Measurements from ENCODE around the gene CEP164. TPM values are rescaled to one million over a fixed set of nuclear protein-coding genes. Genes with fewer than 3 reads are reported as not detected.
A peak's percentile ranks its signal among the peaks of the same experiment; 100 is the strongest.
"Not testable (repeated sequence)": the region's sequence is repeated elsewhere in the genome, so short reads cannot be mapped to it uniquely, and the experiment has no call there.

CEP164 gene
- total and polyA plus RNA-seq, 8 donors, result 27.4 to 43.6 (median 33.5) TPM

DNA sequence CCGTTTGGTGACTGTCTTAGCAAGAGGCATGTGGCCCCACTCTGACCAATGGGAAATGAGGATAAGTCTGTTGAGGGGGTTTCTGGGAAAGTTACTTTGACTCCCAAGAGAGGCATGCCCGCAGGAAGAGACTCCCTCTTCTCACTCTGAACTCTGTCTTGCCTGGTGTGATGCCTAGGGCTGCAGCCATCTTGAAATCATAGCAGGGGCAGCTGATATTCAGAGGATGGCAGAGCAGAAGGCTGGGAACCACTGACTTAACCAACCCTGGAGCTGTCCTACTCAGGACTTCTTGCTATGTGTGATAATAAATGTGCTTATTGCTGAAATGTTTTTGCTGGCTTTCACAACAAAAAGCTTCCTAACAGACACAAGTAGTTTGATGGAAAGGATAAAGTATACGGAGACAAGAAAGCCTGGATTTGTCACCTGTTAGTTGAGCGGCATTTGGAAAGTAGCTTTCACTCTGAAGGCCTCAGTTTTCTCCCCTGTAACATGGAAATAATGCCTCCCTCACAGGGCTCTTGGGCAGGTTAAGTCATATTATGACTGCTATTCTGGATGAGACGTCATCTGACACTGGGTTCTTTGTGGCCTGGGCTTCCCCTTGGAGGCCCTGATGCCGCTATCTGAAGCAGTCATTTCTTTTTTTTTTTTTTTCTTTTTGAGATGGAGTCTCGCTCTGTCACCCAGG is 128.5 kb downstream of the CEP164 start:
- H3K9me3 ChIP-seq, result peaks cover 0 to 6% of the 10 kb centered on the region in 2 donors
- TF ChIP-seq, protein P1, sequence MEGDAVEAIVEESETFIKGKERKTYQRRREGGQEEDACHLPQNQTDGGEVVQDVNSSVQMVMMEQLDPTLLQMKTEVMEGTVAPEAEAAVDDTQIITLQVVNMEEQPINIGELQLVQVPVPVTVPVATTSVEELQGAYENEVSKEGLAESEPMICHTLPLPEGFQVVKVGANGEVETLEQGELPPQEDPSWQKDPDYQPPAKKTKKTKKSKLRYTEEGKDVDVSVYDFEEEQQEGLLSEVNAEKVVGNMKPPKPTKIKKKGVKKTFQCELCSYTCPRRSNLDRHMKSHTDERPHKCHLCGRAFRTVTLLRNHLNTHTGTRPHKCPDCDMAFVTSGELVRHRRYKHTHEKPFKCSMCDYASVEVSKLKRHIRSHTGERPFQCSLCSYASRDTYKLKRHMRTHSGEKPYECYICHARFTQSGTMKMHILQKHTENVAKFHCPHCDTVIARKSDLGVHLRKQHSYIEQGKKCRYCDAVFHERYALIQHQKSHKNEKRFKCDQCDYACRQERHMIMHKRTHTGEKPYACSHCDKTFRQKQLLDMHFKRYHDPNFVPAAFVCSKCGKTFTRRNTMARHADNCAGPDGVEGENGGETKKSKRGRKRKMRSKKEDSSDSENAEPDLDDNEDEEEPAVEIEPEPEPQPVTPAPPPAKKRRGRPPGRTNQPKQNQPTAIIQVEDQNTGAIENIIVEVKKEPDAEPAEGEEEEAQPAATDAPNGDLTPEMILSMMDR (IDR thresholded peaks at IDR 0.05), result no peak
- H3K4me3 ChIP-seq, result no peak overlapping the region
- H3K36me3 ChIP-seq, result no peaks in the 10 kb centered on the region
- DNase-seq (no peak), ATAC-seq (no peak)
- intact Hi-C loops (cut with DNase I), result no loop called here
- no peaks in the 10 kb centered on the region for H3K27me3 ChIP-seq
- H3K4me1 ChIP-seq, result no peaks in the 10 kb centered on the region
- H3K27ac ChIP-seq, result no peak overlapping the region

DNA sequence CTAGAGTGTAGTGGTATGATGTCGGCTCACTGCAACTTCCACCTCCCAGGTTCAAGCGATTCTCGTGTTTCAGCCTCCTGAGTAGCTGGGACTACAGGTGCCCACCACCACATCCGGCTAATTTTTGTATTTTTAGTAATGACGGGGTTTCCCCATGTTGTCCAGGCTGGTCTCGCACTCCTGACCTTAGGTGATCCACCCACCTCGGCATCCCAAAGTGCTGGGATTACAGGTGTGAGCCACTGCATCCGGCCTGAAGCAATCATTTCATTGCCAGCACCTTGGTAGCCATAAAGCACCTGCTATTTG is 129.0 kb downstream of the CEP164 start:
- ATAC-seq; H3K4me1 ChIP-seq; H3K9me3 ChIP-seq; H3K27me3 ChIP-seq; DNase-seq; H3K27ac ChIP-seq; H3K4me3 ChIP-seq; intact Hi-C loops (cut with DNase I); H3K36me3 ChIP-seq: not testable (repeated sequence)

DNA sequence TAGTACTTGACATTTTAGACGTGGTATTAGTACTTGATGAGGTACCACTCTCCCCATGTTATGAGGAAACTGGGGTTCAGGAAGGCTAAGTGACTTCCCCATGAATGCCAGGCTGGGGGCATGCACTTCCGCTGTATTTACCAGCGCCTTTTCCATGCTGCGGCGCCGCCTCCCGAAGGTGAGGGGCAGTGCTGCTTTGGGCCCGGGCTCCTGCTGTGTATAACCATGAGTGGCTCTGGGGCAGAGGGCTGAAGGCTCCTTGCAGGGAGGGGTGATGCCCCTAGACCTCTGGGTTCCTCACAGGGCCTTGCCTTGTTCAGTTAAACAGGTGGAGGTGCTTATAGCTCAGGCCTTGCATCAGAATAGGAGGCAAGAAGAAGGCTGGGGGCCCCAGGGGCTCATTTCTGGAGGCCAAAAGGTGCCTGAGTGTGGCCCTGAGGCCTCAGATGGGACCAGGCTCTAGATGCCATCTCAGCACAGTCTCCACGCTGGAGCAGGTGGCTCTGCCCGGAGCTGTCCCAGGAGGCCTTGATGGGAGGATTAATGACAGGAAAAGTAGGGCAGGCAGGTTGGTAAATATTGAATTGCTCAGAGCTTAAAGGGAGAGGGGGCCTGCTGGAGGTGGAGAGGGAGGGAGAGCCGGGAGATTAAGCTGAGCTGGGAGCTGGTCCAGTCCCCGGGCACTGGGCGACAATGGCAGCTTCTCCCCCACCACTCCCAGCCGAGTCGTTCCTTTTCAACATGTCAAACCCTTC is 129.6 kb downstream of the CEP164 start:
- no peaks in the 10 kb centered on the region for H3K27me3 ChIP-seq
- H3K4me1 ChIP-seq, result no peaks in the 10 kb centered on the region
- intact Hi-C loops (cut with DNase I), result no loop called here
- H3K4me3 ChIP-seq, result no peak overlapping the region
- DNase-seq (no peak), ATAC-seq (no peak)
- H3K27ac ChIP-seq, result no peak overlapping the region
- H3K36me3 ChIP-seq, result no peaks in the 10 kb centered on the region
- TF ChIP-seq, protein P1 (IDR thresholded peaks at IDR 0.05), result no peak
- H3K9me3 ChIP-seq, result peaks cover 0 to 6% of the 10 kb centered on the region in 2 donors

DNA sequence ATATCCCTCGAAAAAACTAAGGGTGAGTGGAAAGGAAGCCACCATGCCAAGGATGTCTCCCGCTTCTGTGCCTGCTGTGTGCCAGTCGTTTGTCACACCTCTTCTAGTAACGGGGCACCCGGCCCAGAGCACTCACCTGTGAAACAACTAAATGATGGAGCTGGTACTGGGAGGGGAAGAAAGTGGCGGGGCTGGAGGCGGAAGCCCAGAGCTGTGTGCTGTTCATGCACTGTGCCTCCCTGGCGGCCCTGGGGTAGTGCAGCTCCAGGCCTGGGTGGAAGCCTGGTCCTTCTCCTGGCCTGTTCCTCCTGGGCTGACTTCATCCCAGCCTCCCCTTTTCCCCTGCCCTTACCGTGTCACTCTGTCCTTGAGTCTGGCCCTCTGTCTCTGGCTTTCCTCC is 130.2 kb downstream of the CEP164 start:
- no peak for ATAC-seq

DNA sequence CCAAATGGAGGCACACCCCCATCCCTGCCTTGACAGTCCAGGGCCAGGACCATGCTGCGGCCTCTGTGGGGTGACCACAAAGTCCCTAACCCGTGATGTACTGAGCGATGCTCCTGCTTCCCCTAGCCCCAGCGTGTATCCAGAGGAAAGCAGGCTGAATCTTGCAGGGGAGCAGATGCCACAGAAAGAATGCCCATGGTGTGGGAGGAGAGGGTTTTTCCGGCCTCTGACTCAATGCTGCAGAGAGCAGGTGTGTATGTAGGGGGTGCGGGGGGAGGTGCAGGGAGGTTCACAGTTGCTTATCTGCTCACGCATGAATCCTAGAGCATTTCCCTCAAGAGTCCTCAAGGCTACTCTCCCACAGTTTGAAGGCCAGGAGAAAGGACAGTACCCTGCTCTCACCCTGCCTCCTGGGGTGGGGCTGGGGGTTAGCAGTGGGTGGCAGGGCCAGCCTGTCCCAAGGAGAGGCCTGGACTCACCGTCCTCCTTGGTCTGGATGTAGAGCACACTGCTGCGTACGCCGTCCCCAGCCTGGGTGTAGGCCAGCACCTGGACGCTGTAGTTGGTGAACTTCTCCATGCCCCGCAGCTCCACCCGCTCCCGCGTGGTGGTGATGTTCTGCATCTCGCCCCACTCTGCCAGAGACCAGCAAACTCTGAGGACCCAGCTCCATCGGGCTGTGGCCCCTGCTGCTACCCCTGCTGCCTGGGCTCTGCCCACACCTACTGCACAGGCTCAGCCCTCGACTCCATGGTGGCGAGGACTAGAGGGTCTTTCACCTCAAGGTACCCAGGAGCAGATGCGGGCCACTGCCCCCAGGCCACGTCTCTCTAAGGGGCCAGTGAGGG is 130.8 kb downstream of the CEP164 start:
- H3K27ac ChIP-seq, result no peak overlapping the region

More for the DNA sequence above, 130.2 kb downstream of the CEP164 start:
- DNase-seq, result no peak
- intact Hi-C loops (cut with DNase I), result no loop called here
- H3K9me3 ChIP-seq, result peaks cover 0 to 6% of the 10 kb centered on the region in 2 donors
- H3K36me3 ChIP-seq, result no peaks in the 10 kb centered on the region
- TF ChIP-seq, protein P1 (IDR thresholded peaks at IDR 0.05), result no peak
- H3K27ac ChIP-seq, result no peak overlapping the region
- no peaks in the 10 kb centered on the region for H3K4me1 ChIP-seq
- no peaks in the 10 kb centered on the region for H3K27me3 ChIP-seq
- H3K4me3 ChIP-seq, result no peak overlapping the region

More for the DNA sequence above, 130.8 kb downstream of the CEP164 start:
- Histone ChIP-seq H3K9me3 (peaks cover 0 to 6% of the 10 kb centered on the region in 2 donors), H3K4me1 (no peaks in the 10 kb centered on the region), H3K4me3 (no peak overlapping the region), H3K36me3 (no peaks in the 10 kb centered on the region), H3K27me3 (no peaks in the 10 kb centered on the region)
- TF ChIP-seq, protein P1 (IDR thresholded peaks at IDR 0.05), result no peak
- intact Hi-C loops (cut with DNase I), result no loop called here
- DNase-seq (no peak), ATAC-seq (peak; percentile 14)
